ENCODE results near the gene HDLBP.

The HDLBP gene

DNA sequence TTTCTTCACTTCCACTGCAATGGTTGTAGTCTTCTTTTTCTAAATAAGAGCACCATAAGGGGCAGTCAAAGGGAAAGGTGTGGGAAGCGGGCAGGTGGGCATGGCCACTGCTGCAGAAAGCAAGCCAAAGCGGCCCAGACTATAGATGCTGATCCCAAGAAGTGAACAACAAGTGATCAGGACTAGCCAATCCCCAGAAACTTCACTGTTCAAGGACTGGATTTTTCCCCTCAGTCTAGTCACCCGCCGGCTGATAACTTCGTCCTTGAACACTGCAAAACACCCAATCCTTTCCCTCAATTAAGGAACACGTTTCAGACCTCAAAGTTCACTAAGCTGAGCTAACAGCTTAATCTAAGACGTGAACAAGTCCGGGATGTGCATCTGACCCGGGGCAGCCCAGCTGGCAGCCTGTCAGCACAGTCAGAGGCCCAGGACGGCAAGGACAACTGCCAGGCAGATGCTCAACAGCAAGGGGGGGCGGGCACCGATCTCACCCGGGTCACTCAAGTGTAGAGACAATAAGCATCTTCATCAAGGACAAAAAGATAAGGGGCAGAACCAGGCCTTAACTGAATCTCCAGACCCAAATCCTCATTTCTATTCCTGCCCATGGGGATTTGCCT lies 59.8 kb downstream of the HDLBP start:
- DNase-seq (ENCODE audit: low read depth in 2 of 2): no peak

DNA sequence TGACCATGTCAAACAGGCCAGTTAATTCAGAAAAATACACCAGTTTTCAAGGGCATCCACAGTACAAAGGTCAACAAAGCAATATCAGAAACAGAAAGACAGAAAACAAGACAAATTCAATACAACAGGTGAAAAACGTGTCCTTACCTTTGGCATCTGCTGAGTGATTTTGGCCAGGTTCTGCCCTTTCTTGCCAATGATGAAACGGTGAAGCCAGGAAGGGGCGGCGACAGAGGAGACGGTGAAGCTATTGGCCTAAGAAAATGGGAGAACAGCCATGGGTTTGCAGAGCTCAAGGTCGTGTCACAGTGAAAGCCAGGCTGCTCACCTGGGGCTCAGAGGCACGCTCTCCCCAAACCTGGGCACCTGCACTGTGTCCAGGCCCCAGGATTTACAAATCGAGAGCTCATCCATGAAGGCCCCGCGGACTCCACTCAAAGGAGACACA lies 60.5 kb downstream of the HDLBP start:
- no peak for DNase-seq (ENCODE audit: low read depth in 2 of 2)

- no peak for DNase-seq (ENCODE audit: low read depth in 2 of 2)
Measured at GRCh38 chr2:241252778-241253475, 62.5 kb downstream of the HDLBP start.

DNA sequence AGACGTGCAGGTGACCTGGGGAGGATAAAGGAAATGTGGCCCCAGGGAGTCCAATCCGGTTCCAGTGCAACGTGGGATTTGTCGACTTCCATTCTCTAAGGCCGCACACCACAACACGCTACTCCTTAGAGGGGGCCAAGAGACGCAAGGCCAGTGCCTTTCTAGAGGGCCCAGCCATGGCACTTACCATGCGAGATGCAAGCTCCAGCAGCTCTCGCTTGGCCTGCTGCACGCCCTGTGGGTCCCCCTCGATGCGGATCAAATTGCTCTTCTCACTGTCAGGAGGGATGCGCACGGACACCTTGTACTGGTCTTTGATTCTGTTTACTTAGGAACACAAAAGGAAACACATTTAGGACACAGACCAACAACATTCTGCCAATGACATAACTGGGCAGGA lies 65.8 kb downstream of the HDLBP start:
- DNase-seq (ENCODE audit: low read depth in 2 of 2): no peak

GRCh38 chr2:241248897-241249296 lies 66.6 kb downstream of the HDLBP start:
- DNase-seq (ENCODE audit: low read depth in 2 of 2): no peak

DNA sequence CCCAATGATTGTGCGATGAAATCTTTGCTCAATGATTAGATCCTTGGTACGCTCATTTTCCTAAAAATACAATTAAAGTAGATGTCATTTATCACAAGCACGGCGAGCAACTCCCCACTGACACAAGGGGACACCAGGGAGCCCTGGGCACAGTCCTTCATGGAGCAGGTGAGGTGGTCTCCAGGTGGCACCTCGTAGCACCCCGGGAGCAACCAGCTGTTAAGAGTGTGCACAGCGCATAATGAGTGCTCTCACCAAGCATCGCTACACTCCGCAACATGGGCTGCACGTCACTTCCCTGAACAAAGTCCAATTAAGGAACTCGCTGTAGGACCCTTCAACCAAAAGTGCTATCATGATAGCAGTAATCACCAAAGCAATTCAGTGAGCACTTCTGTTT lies 67.2 kb downstream of the HDLBP start:
- DNase-seq (ENCODE audit: low read depth in 2 of 2): no peak

GRCh38 chr2:241244368-241244767 lies 71.1 kb downstream of the HDLBP start:
- DNase-seq (ENCODE audit: low read depth in 2 of 2): no peak

DNA sequence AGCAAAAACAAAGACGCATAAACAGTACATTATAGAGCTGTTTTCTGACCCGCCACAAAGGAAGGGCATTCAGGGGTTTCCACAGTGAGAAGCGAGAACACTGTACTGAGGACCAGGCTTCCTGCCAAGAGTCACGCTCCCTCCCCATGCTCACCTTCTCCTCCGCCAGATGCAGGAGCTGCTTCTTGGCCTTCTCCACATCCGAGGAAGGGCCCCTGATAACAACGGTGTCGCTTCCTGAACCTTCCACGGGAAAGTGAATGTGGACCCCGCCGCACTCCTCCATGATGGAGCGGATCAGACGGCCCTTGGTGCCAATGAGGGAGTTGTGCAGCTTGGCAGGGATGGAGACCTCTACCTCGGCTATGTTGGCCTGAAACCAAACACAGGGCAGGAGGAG lies 73.2 kb downstream of the HDLBP start:
- no peak for DNase-seq (ENCODE audit: low read depth in 2 of 2)

DNA sequence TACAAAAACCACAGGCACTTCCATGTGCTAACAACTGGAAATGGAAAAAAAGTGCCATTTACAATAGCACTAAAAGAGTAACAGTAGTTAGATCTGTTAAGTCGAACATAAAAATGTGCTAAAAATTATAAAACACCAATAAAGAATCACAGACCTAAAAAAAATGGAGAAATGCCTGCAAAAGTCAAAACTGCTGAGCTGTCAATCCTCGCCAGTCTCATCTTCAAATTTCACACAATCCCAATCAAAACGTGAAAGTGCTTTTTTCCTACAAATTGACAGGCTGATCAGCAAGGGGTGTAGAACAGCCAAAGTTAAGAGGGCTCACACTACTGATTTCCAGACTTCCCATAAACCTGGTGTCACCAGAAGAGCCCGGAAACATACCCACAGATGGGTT lies 73.8 kb downstream of the HDLBP start:
- DNase-seq (ENCODE audit: low read depth in 2 of 2): no peak

DNA sequence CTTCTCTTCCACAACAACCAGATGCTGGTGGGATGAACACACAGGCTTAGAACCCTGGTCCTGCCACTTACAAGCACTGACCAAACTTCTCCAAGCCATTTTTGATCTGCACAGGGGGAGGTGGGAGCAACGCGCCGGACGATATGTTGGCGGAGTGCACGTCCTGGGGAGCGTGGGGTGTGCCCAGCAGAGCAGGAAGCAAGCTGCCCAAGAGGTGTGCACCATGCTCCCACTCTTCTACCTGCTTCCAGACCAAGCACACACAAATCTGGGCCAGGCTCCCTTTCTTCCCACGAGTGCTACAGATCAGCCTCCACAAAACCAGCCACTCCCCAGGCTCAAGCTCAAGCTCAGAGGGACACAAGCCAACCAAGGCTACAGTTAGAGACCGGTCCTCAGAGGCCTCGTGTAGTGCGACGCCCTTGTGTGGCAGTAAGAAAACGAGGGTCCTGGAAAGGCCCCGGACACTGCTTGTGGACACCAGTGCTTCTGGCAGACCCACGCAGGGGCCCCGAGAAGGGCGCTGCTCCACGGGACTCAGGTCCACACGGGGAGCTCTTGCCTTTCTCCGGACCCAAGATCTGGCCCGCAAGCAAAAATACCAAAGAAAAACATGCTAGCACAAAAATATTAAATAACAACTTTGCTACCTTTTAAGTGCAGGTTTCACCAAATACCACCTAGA lies 75.0 kb downstream of the HDLBP start:
- DNase-seq (ENCODE audit: low read depth in 2 of 2): no peak

DNA sequence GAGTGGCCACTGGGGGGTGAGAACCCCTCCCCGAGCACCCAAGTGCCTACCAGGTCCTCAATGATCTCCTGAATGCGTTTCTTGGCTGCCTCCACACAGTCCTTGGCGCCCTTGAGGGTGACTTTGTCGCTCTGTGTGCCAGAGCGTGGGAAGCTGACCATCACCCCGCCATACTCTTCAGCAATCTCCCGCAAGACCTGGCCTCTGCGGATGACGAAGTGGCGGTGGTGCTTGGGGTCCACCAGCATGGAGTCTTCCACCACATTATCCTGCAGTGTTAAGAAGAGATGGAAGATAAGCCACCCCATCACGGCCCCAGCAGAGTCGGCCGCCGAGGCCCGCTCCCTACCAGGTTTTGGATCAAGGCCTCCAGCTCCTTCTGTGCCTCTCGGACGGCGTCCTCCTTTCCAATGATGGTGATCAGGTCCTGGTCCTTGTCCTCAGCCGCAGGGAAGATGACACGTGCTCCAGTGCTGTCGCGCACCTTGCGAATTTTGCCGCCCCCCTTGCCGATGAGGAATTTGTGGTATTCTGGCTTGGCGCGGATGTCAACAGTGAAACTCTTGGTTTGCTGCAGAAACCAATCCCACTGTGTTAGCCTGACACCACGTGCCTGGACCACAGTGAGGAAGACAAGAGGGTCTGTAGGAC lies 75.8 kb downstream of the HDLBP start:
- no peak for DNase-seq (ENCODE audit: low read depth in 2 of 2)

DNA sequence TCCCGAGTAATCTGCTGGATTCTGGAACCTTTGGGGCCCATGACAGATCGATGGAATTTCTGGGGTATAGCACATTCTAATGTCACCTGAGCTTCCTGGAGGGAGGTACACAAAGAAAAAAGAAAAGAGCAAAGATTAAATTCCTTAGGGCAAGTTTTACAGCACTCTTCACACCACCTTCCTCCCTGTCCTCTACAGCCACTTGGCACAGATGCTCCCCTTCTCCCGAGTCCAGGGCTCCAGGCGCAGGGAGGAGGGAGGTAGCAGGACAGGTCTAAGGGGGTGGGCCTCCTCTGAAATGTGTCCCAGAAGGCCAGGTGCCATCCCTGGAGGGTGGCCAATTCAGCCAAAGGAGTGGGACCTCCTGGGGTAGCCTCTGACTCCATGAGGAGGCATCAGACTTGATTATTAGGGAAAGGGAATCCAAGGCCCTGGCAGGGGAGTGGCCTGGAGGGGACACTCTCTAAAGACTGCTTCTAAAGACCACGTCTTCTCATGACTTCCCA lies 76.7 kb downstream of the HDLBP start:
- no peak for DNase-seq (ENCODE audit: low read depth in 2 of 2)

DNA sequence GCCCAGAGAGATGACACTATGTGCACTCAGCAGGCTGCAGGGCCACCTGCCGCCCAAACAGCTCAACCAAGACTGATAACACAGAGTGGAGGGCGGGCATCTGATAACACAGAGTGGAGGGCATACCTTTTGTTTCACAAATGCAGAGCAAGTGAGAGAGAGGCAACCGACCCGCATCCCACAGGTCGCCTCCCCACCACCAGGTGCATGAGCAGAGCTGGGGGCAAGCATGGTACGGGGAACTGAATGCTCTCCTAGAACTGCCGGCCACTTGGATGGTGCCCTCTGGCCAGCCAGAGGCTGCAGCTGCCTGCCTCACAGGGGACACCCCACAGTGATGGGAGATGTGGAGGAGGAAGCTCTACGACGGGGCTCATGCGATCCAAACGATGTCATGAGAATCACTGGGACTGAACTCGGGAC lies 77.5 kb downstream of the HDLBP start:
- no peak for DNase-seq (ENCODE audit: low read depth in 2 of 2)

- DNase-seq (ENCODE audit: low read depth in 2 of 2): no peak
Measured at GRCh38 chr2:241237047-241237446, 78.4 kb downstream of the HDLBP start.

GRCh38 chr2:241235859-241236593 lies 79.4 kb downstream of the HDLBP start:
- no peak for DNase-seq (ENCODE audit: low read depth in 2 of 2)

DNA sequence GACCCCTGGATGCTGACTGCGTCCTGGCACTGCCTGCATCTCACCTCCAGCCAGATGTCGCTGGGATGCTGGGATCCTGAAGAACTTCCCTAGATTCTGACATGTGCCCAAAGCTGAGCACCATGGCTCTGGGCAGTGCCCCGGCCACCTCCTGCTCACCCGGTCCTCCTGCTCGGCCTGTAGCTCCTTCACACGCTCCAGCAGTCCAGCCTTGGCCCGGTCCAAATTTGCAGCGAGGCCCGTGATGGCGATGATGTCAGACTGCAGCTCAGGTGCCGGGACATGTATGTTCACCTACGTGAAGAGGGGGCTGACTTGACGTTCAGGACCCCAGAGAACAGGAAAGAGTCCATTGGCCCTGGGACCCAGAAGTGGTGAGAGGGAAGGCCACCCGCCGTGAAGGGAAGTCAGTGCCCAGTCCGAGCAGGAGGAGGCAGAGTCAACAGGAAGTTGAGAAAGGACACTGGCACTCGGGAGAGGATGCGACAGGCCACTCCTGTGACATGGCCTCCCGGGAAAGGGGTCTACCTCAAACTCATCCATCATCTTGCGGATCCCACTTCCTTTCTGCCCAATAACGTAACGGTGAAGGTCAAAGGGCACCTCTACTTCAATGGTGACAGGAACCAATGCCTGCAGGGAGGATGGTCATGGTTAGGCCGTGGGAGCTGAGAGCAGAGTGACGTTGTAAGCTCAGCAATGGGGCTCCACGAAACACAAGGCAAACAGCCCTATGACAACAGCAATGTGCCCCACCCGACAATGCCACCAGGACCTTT lies 80.3 kb downstream of the HDLBP start:
- DNase-seq (ENCODE audit: low read depth in 2 of 2): no peak

DNA sequence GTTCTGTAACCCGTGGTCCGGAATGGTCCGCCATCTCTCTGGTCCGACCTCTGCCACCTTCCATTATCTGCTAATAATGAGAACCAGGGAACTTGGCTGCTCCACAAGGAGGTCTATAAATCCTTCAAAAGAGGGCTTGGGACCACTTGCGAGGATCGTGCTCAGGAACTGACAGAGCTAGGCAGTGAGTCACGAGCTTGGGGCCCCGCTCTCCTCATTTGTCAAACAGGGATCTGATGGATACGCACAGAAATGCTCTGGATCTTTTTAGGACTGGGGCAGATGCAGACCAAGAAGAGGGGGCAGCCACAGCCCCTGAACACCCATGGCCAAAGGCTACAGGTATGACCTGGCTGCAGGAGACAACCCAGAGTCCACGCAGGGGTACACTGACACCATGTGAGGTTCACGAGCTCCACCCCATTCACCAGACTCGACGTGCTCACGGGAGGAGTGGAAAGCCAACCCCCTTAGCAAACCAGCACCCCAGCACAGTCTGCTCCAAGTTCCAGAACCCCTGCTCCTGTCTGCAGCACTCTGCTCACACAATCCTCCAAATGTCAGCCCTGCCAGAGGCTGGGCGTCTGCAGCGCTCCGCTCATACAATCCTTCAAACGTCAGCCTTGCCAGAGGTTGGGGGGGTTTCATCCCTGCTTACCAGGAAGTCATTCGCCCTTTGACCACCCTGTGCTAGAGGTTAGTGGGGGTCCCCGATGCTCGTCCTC lies 81.2 kb downstream of the HDLBP start:
- no peak for DNase-seq (ENCODE audit: low read depth in 2 of 2)

GRCh38 chr2:241232736-241233575 lies 82.5 kb downstream of the HDLBP start:
- DNase-seq (ENCODE audit: low read depth in 2 of 2): no peak

GRCh38 chr2:241230435-241230834 lies 85.0 kb downstream of the HDLBP start:
- DNase-seq (ENCODE audit: low read depth in 2 of 2): no peak

All from fibroblast of skin of left biceps (primary cell).